GM12878 (cell line): ENCODE measurements around the gene MGAT3. TPM values are rescaled to one million over a fixed set of nuclear protein-coding genes. Genes with fewer than 3 reads are reported as not detected.

Experiments
- EZH2 ChIP-seq: IDR thresholded peaks from 2 replicates; pipeline ENCODE4 v1.6.1; 2012; ENCODE audit warnings: low read depth, mild to moderate bottlenecking, control low read depth, inconsistent platforms, low read length, borderline replicate concordance; ENCODE audit not compliant: control insufficient read depth
- HDAC2 ChIP-seq: fragments of 200-600 bp; sonication (generic); IDR thresholded peaks from 2 replicates; pipeline ENCODE4 v1.6.1; 2017
- JUND ChIP-seq: IDR thresholded peaks from 2 replicates; pipeline ENCODE4 v1.6.1; 2012; ENCODE audit warnings: low read depth, mild to moderate bottlenecking, low read length, improper control_type of control experiment, moderate library complexity
- KDM1A ChIP-seq: fragments of 200-600 bp; sonication (generic); IDR thresholded peaks from 2 replicates; pipeline ENCODE4 v1.6.1; 2016; ENCODE audit warnings: borderline replicate concordance
- KLF5 ChIP-seq: fragments of 450-650 bp; IDR thresholded peaks from 2 replicates; pipeline ENCODE4 v1.6.1; 2014; ENCODE audit warnings: mild to moderate bottlenecking; ENCODE audit not compliant: partially characterized antibody
- PML ChIP-seq: IDR thresholded peaks from 2 replicates; pipeline ENCODE4 v1.6.1; 2012; ENCODE audit warnings: low read length, inconsistent platforms
- RB1 ChIP-seq: fragments of 450-650 bp; formaldehyde crosslinking; IDR thresholded peaks from 2 replicates; pipeline ENCODE4 v1.6.1; 2017; ENCODE audit warnings: mild to moderate bottlenecking, borderline replicate concordance
- RBBP5 ChIP-seq: fragments of 200-600 bp; sonication (generic); conservative IDR thresholded peaks from 2 replicates; pipeline ENCODE4 v1.6.1; 2016
- RCOR1 ChIP-seq: conservative IDR thresholded peaks from 2 replicates; pipeline ENCODE4 v1.6.1; 2012; ENCODE audit warnings: low read depth, low read length, improper control_type of control experiment
- SREBF1 ChIP-seq: IDR thresholded peaks from 2 replicates; pipeline ENCODE4 v1.6.1; 2012; ENCODE audit warnings: mild to moderate bottlenecking, low read length
- SUPT20H ChIP-seq: IDR thresholded peaks from 2 replicates; pipeline ENCODE4 v1.6.1; 2011; ENCODE audit warnings: low read depth, mild to moderate bottlenecking, low read length, moderate library complexity, borderline replicate concordance; ENCODE audit not compliant: control insufficient read depth
- TCF12 ChIP-seq: IDR thresholded peaks from 2 replicates; pipeline ENCODE4 v1.6.1; 2011; ENCODE audit warnings: low read depth, mild to moderate bottlenecking, low read length
- YY1 ChIP-seq: IDR thresholded peaks from 2 replicates; pipeline ENCODE4 v1.6.1; 2011; ENCODE audit warnings: low read depth, mild to moderate bottlenecking, low read length
- polyA plus RNA-seq, 11 experiments: library from polyadenylated mRNA; depleted of rRNA in 4 of 11; unstranded in 6 of 11; stranded (reverse) in 5 of 11; fragments of >200 nt; fragmentation: Nextera tagmentation in 4 of 11; fragmentation: Illumina TruSeq in 1 of 11; extraction: Ambion mirVana in 4 of 11; extraction: Trizol in 1 of 11; gene quantifications; 1 replicate in 1 of 11; 2 replicates in 10 of 11; pipeline versions ENCODE4 v1.2.1 to v1.2.3, GENCODE V29; 2011 to 2016; ENCODE audit warnings: inconsistent platforms in 2 of 11, missing spikeins in 2 of 11, low read depth in 1 of 11
- total RNA-seq, 4 experiments: library from RNA; depleted of rRNA in 3 of 4; stranded (reverse); fragments of >200 nt in 3 of 4; fragmentation: Illumina TruSeq in 1 of 4; extraction: Trizol in 1 of 4; gene quantifications; 2 replicates each; pipeline versions ENCODE4 v1.2.1 to v1.2.3, GENCODE V29; 2013 to 2021
- TF ChIP-seq, protein P1 (sequence below): fragments of 450-650 bp; IDR thresholded peaks from 2 replicates; pipeline ENCODE4 v1.6.1; 2017; ENCODE audit warnings: mild to moderate bottlenecking, low read depth, inconsistent platforms; ENCODE audit not compliant: poor library complexity, severe bottlenecking
- TF ChIP-seq, protein P2 (sequence below): IDR thresholded peaks from 2 replicates; pipeline ENCODE4 v1.6.1; 2012; ENCODE audit warnings: mild to moderate bottlenecking, low read depth, low read length
- TF ChIP-seq, protein P3 (sequence below): fragments of 450-650 bp; IDR thresholded peaks from 2 replicates; pipeline ENCODE4 v1.6.1; 2016; ENCODE audit warnings: mild to moderate bottlenecking
- TF ChIP-seq, protein P4 (sequence below): IDR thresholded peaks from 2 replicates; pipeline ENCODE4 v1.6.1; 2012; ENCODE audit warnings: improper control_type of control experiment, low read depth, low read length; ENCODE audit not compliant: insufficient replicate concordance

The MGAT3 gene
- total and polyA plus RNA-seq, 10 of the 15 experiments (the other 5 are each of a cell fraction or from before 2014, with no cell fraction given), result 0.32 to 40.2 (median 11.9) TPM

- no peak for TF ChIP-seq SUPT20H
- TF ChIP-seq SREBF1, result no peak
- peak; percentile 98 for TF ChIP-seq YY1
- peak; percentile 72; the same call in 1 of the 2 replicates for TF ChIP-seq RB1
- TF ChIP-seq RCOR1, result no peak
- TF ChIP-seq KLF5, result peak; percentile 89
- TF ChIP-seq, protein P1, sequence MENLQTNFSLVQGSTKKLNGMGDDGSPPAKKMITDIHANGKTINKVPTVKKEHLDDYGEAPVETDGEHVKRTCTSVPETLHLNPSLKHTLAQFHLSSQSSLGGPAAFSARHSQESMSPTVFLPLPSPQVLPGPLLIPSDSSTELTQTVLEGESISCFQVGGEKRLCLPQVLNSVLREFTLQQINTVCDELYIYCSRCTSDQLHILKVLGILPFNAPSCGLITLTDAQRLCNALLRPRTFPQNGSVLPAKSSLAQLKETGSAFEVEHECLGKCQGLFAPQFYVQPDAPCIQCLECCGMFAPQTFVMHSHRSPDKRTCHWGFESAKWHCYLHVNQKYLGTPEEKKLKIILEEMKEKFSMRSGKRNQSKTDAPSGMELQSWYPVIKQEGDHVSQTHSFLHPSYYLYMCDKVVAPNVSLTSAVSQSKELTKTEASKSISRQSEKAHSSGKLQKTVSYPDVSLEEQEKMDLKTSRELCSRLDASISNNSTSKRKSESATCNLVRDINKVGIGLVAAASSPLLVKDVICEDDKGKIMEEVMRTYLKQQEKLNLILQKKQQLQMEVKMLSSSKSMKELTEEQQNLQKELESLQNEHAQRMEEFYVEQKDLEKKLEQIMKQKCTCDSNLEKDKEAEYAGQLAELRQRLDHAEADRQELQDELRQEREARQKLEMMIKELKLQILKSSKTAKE, result peak; percentile 85
- TF ChIP-seq HDAC2, result no peak
- no peak for TF ChIP-seq EZH2
- TF ChIP-seq JUND, result peak; percentile 4; the same call in 1 of the 2 replicates
- TF ChIP-seq, protein P2, sequence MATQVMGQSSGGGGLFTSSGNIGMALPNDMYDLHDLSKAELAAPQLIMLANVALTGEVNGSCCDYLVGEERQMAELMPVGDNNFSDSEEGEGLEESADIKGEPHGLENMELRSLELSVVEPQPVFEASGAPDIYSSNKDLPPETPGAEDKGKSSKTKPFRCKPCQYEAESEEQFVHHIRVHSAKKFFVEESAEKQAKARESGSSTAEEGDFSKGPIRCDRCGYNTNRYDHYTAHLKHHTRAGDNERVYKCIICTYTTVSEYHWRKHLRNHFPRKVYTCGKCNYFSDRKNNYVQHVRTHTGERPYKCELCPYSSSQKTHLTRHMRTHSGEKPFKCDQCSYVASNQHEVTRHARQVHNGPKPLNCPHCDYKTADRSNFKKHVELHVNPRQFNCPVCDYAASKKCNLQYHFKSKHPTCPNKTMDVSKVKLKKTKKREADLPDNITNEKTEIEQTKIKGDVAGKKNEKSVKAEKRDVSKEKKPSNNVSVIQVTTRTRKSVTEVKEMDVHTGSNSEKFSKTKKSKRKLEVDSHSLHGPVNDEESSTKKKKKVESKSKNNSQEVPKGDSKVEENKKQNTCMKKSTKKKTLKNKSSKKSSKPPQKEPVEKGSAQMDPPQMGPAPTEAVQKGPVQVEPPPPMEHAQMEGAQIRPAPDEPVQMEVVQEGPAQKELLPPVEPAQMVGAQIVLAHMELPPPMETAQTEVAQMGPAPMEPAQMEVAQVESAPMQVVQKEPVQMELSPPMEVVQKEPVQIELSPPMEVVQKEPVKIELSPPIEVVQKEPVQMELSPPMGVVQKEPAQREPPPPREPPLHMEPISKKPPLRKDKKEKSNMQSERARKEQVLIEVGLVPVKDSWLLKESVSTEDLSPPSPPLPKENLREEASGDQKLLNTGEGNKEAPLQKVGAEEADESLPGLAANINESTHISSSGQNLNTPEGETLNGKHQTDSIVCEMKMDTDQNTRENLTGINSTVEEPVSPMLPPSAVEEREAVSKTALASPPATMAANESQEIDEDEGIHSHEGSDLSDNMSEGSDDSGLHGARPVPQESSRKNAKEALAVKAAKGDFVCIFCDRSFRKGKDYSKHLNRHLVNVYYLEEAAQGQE, result peak; percentile 37; the same call in 1 of the 2 replicates
- TF ChIP-seq, protein P3, sequence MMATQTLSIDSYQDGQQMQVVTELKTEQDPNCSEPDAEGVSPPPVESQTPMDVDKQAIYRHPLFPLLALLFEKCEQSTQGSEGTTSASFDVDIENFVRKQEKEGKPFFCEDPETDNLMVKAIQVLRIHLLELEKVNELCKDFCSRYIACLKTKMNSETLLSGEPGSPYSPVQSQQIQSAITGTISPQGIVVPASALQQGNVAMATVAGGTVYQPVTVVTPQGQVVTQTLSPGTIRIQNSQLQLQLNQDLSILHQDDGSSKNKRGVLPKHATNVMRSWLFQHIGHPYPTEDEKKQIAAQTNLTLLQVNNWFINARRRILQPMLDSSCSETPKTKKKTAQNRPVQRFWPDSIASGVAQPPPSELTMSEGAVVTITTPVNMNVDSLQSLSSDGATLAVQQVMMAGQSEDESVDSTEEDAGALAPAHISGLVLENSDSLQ, result no peak
- no peak for TF ChIP-seq KDM1A
- peak; percentile 29; the same call in 1 of the 2 replicates for TF ChIP-seq TCF12
- TF ChIP-seq, protein P4, sequence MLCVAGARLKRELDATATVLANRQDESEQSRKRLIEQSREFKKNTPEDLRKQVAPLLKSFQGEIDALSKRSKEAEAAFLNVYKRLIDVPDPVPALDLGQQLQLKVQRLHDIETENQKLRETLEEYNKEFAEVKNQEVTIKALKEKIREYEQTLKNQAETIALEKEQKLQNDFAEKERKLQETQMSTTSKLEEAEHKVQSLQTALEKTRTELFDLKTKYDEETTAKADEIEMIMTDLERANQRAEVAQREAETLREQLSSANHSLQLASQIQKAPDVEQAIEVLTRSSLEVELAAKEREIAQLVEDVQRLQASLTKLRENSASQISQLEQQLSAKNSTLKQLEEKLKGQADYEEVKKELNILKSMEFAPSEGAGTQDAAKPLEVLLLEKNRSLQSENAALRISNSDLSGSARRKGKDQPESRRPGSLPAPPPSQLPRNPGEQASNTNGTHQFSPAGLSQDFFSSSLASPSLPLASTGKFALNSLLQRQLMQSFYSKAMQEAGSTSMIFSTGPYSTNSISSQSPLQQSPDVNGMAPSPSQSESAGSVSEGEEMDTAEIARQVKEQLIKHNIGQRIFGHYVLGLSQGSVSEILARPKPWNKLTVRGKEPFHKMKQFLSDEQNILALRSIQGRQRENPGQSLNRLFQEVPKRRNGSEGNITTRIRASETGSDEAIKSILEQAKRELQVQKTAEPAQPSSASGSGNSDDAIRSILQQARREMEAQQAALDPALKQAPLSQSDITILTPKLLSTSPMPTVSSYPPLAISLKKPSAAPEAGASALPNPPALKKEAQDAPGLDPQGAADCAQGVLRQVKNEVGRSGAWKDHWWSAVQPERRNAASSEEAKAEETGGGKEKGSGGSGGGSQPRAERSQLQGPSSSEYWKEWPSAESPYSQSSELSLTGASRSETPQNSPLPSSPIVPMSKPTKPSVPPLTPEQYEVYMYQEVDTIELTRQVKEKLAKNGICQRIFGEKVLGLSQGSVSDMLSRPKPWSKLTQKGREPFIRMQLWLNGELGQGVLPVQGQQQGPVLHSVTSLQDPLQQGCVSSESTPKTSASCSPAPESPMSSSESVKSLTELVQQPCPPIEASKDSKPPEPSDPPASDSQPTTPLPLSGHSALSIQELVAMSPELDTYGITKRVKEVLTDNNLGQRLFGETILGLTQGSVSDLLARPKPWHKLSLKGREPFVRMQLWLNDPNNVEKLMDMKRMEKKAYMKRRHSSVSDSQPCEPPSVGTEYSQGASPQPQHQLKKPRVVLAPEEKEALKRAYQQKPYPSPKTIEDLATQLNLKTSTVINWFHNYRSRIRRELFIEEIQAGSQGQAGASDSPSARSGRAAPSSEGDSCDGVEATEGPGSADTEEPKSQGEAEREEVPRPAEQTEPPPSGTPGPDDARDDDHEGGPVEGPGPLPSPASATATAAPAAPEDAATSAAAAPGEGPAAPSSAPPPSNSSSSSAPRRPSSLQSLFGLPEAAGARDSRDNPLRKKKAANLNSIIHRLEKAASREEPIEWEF, result no peak
- no peak for TF ChIP-seq PML
- TF ChIP-seq RBBP5, result no peak
Measured at GRCh38 chr22:39520226-39521105, 63.7 kb downstream of the MGAT3 start, which contains the start of gene ATF4 (continued).
